HCT116 (cell line): Measurements from ENCODE around the gene FLVCR2.

Experiments used
- CEBPB ChIP-seq: IDR thresholded peaks from 2 replicates; pipeline ENCODE4 v1.6.1; 2012; ENCODE audit warnings: low read depth
- EZH2 ChIP-seq: fragments of 200-600 bp; sonication (generic); IDR thresholded peaks from 2 replicates; pipeline ENCODE4 v1.6.1; 2017; ENCODE audit warnings: antibody characterized with exemption, mixed run types
- FOSL1 ChIP-seq: IDR thresholded peaks from 2 replicates; pipeline ENCODE4 v1.6.1; 2012; ENCODE audit warnings: low read depth
- POLR2A ChIP-seq: IDR thresholded peaks from 2 replicates; pipeline ENCODE4 v1.7.0; 2011; ENCODE audit warnings: borderline replicate concordance; ENCODE audit not compliant: insufficient read depth, insufficient read length; ENCODE audit errors: extremely low read depth
- POLR2AphosphoS5 ChIP-seq: IDR thresholded peaks from 2 replicates; pipeline ENCODE4 v1.6.1; 2011; ENCODE audit warnings: mild to moderate bottlenecking, low read depth, low read length, moderate library complexity
- YY1 ChIP-seq: IDR thresholded peaks from 2 replicates; pipeline ENCODE4 v1.6.1; 2011; ENCODE audit warnings: low read length, low read depth, moderate library complexity, mild to moderate bottlenecking; ENCODE audit not compliant: insufficient replicate concordance; ENCODE audit errors: extremely low read depth
- ZNF274 ChIP-seq: fragments of 200-500 bp; sonication (Bioruptor generic); IDR thresholded peaks from 2 replicates; pipeline ENCODE4 v1.6.1; 2014; ENCODE audit warnings: mild to moderate bottlenecking, low read depth, low read length, inconsistent platforms
- TF ChIP-seq, protein P1 (sequence below), 3 experiments: fragments of 200-600 bp in 1 of 3; sonication (generic) in 1 of 3; IDR thresholded peaks in 2 of 3; conservative IDR thresholded peaks in 1 of 3; 2 replicates each; pipeline ENCODE4 v1.5.1; 2012 to 2017; ENCODE audit warnings: low read depth in 2 of 3, low read length in 2 of 3, antibody characterized with exemption in 1 of 3, borderline replicate concordance in 1 of 3, control low read depth in 1 of 3, mild to moderate bottlenecking in 1 of 3, mixed read lengths in 1 of 3, mixed run types in 1 of 3, moderate library complexity in 1 of 3; ENCODE audit not compliant: insufficient read depth in 1 of 3
- TF ChIP-seq, protein P2 (sequence below): IDR thresholded peaks from 2 replicates; pipeline ENCODE4 v1.6.1; 2011; ENCODE audit warnings: mild to moderate bottlenecking, low read length, moderate library complexity; ENCODE audit not compliant: insufficient replicate concordance; ENCODE audit errors: extremely low read depth
- TF ChIP-seq, protein P3 (sequence below): IDR thresholded peaks from 2 replicates; pipeline ENCODE4 v1.6.1; 2012

DNA sequence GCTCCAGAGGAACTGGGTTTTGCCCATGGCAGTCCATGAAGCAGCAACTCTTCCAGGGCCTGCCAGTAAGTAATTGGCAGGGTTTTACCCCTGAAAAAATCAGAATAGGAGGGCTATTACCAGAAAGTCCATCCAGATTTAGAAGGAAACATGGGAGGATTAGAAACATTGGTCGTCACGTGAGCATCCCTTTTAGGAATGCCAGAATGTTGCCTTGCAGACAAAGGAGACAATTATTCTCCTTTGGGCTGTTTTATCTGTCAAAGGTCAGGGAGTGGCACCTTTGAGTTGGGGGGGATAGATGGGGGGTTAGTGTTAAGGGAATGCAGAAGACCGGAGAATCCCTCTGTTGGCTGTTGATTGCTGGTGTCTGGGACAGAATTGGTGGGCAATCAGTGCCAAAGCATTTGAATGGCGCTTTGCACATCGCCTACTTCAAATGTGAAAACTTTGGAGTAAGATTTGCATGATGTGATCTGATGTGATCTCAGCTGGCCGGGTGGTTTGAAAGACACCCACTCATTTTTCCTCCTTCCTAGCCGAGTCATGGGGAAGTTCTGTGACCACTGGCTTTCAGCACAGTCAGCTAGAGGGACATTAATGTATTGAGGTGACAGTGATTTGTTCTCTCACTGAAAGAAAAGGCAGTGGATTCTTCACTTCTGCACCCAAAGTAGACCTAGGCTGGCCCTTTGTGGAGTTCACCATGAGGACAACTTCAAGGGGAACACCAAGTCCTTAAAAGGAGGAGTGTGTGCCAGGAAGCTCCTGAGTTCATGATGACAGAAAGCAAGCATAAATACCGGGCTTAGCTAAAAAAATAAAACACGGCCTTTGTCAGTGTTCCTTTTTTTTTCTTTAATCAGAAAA is 31.4 kb downstream of the FLVCR2 start:
- no peak for TF ChIP-seq POLR2A
- TF ChIP-seq POLR2AphosphoS5 = no peak
- TF ChIP-seq FOSL1 = no peak
- no peak for TF ChIP-seq YY1
- TF ChIP-seq ZNF274 = no peak
- TF ChIP-seq, protein P1, sequence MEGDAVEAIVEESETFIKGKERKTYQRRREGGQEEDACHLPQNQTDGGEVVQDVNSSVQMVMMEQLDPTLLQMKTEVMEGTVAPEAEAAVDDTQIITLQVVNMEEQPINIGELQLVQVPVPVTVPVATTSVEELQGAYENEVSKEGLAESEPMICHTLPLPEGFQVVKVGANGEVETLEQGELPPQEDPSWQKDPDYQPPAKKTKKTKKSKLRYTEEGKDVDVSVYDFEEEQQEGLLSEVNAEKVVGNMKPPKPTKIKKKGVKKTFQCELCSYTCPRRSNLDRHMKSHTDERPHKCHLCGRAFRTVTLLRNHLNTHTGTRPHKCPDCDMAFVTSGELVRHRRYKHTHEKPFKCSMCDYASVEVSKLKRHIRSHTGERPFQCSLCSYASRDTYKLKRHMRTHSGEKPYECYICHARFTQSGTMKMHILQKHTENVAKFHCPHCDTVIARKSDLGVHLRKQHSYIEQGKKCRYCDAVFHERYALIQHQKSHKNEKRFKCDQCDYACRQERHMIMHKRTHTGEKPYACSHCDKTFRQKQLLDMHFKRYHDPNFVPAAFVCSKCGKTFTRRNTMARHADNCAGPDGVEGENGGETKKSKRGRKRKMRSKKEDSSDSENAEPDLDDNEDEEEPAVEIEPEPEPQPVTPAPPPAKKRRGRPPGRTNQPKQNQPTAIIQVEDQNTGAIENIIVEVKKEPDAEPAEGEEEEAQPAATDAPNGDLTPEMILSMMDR (IDR thresholded peaks at IDR 0.05 in 2 of 3, conservative IDR thresholded peaks at IDR 0.05 in 1 of 3; ENCODE audit: borderline replicate concordance in 1 of 3, insufficient read depth in 1 of 3, low read depth in 2 of 3, low read length in 2 of 3) = no peak
- TF ChIP-seq, protein P2, sequence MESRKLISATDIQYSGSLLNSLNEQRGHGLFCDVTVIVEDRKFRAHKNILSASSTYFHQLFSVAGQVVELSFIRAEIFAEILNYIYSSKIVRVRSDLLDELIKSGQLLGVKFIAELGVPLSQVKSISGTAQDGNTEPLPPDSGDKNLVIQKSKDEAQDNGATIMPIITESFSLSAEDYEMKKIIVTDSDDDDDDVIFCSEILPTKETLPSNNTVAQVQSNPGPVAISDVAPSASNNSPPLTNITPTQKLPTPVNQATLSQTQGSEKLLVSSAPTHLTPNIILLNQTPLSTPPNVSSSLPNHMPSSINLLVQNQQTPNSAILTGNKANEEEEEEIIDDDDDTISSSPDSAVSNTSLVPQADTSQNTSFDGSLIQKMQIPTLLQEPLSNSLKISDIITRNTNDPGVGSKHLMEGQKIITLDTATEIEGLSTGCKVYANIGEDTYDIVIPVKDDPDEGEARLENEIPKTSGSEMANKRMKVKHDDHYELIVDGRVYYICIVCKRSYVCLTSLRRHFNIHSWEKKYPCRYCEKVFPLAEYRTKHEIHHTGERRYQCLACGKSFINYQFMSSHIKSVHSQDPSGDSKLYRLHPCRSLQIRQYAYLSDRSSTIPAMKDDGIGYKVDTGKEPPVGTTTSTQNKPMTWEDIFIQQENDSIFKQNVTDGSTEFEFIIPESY = no peak
- TF ChIP-seq EZH2 = no peak
- TF ChIP-seq, protein P3, sequence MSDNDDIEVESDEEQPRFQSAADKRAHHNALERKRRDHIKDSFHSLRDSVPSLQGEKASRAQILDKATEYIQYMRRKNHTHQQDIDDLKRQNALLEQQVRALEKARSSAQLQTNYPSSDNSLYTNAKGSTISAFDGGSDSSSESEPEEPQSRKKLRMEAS = no peak
- no peak for TF ChIP-seq CEBPB
